ENCODE measurements around the gene NCOA5.

Gene NCOA5

GRCh38 chr20:46043556-46043955 lies 46.2 kb downstream of the NCOA5 start:
- H3K9me3 ChIP-seq (ENCODE audit: control insufficient read depth, insufficient read depth, low read depth, low read length): no peaks in the 10 kb centered on the region
- TF ChIP-seq HOXD13 (CRISPR knock-in tag; IDR thresholded peaks at IDR 0.05; ENCODE audit: borderline replicate concordance) (no peak), ZBTB21 (tag by site-specific recombination; IDR thresholded peaks at IDR 0.05) (no peak), SALL2 (tag by site-specific recombination; IDR thresholded peaks at IDR 0.05; ENCODE audit: borderline replicate concordance) (no peak), ZNF600 (tag by site-specific recombination; IDR thresholded peaks at IDR 0.05) (no peak), SP7 (tag by site-specific recombination; IDR thresholded peaks at IDR 0.05) (no peak)
- no peak overlapping the region for H3K4me3 ChIP-seq (ENCODE audit: low read depth, low read length)
- POLR2A ChIA-PET: no interaction called here
- no peaks in the 10 kb centered on the region for H3K4me1 ChIP-seq (ENCODE audit: control insufficient read depth, insufficient read depth, low read length)
- no peaks in the 10 kb centered on the region for H3K36me3 ChIP-seq (ENCODE audit: control insufficient read depth in 2 of 2, insufficient read depth in 1 of 2, low read length in 2 of 2)
- no peak overlapping the region for H3K27ac ChIP-seq (ENCODE audit: extremely low read depth, low read depth, low read length)
- CTCF ChIA-PET: interaction anchor here (0.5 to 0.7 kb wide), 2 partner anchors 42 to 86 kb away, joined by 3 read pairs; no protein-coding TSS in a partner anchor

DNA sequence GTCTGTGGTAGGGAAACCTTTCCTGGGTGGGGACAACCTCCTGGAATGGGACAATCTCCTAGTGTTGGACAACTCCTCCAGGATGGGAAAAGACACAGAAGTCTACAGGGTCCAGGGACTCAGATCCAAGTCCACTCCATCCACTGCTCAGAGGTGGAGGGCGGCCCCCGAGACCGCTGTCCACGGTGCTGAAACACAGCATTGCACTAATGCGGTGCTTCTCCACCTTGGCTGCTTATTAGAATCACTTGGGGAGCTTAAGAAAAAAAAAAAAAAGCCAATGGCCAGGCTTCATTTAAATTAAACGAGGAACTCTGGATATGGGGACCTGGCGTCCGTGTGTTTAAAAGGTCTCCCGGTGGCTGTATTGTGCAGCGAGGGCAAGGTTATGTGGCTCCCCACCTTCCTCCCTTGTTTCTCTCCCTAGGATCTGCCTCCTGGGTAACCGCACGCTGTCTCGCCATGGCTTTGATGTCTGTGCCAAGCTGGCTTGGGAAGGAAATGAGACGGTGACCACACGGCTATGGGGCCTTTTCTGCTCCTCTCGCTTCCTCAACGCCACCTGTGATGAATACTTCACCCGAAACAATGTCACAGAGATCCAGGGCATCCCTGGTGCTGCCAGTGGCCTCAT lies 48.7 kb downstream of the NCOA5 start:
- ChIA-PET CTCF (interaction anchor here (2.5 kb wide), 1 partner anchor 27 kb away, joined by 9 read pairs; no protein-coding TSS in a partner anchor), POLR2A (no interaction called here)
- H3K27ac ChIP-seq (ENCODE audit: extremely low read depth, low read depth, low read length): no peak overlapping the region
- no peaks in the 10 kb centered on the region for H3K9me3 ChIP-seq (ENCODE audit: control insufficient read depth, insufficient read depth, low read depth, low read length)
- no peaks in the 10 kb centered on the region for H3K36me3 ChIP-seq (ENCODE audit: control insufficient read depth in 2 of 2, insufficient read depth in 1 of 2, low read length in 2 of 2)
- no peaks in the 10 kb centered on the region for H3K4me1 ChIP-seq (ENCODE audit: control insufficient read depth, insufficient read depth, low read length)
- H3K4me3 ChIP-seq (ENCODE audit: low read depth, low read length): no peak overlapping the region
- peak; percentile 46; the same call in 1 of the 2 replicates for TF ChIP-seq ZNF561 (tag by site-specific recombination; IDR thresholded peaks at IDR 0.05; ENCODE audit: borderline replicate concordance)
- TF ChIP-seq, protein P1, sequence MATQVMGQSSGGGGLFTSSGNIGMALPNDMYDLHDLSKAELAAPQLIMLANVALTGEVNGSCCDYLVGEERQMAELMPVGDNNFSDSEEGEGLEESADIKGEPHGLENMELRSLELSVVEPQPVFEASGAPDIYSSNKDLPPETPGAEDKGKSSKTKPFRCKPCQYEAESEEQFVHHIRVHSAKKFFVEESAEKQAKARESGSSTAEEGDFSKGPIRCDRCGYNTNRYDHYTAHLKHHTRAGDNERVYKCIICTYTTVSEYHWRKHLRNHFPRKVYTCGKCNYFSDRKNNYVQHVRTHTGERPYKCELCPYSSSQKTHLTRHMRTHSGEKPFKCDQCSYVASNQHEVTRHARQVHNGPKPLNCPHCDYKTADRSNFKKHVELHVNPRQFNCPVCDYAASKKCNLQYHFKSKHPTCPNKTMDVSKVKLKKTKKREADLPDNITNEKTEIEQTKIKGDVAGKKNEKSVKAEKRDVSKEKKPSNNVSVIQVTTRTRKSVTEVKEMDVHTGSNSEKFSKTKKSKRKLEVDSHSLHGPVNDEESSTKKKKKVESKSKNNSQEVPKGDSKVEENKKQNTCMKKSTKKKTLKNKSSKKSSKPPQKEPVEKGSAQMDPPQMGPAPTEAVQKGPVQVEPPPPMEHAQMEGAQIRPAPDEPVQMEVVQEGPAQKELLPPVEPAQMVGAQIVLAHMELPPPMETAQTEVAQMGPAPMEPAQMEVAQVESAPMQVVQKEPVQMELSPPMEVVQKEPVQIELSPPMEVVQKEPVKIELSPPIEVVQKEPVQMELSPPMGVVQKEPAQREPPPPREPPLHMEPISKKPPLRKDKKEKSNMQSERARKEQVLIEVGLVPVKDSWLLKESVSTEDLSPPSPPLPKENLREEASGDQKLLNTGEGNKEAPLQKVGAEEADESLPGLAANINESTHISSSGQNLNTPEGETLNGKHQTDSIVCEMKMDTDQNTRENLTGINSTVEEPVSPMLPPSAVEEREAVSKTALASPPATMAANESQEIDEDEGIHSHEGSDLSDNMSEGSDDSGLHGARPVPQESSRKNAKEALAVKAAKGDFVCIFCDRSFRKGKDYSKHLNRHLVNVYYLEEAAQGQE (tag by site-specific recombination; IDR thresholded peaks at IDR 0.05): peak; percentile 98
- TF ChIP-seq ZNF10 (tag by site-specific recombination; IDR thresholded peaks at IDR 0.05): peak; percentile 83
- no peak for TF ChIP-seq ZNF791 (tag by site-specific recombination; IDR thresholded peaks at IDR 0.05)

DNA sequence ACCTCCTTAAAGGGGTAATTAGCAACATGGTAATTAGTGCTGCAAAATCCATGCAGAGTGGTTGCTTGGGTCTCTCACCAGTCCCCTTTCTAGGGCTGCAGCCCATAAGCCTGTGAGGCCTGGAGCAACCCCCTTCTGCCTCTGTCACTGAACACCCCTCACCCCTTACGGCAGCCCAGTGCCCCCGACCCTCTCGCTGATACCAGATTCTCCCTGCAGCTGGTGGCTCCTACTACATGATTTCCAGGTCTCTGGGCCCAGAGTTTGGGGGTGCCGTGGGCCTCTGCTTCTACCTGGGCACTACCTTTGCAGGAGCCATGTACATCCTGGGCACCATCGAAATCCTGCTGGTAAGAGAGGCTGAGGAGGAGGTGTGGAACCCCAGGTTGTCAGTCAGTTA lies 52.7 kb downstream of the NCOA5 start:
- no peak overlapping the region for H3K27ac ChIP-seq (ENCODE audit: extremely low read depth, low read depth, low read length)
- POLR2A ChIA-PET: no interaction called here
- CTCF ChIA-PET: interaction anchor here (1.0 kb wide), 1 partner anchor 21 kb away, joined by 4 read pairs; no protein-coding TSS in a partner anchor
- H3K9me3 ChIP-seq (ENCODE audit: control insufficient read depth, insufficient read depth, low read depth, low read length): no peaks in the 10 kb centered on the region
- H3K4me3 ChIP-seq (ENCODE audit: low read depth, low read length): no peak overlapping the region
- no peaks in the 10 kb centered on the region for H3K36me3 ChIP-seq (ENCODE audit: control insufficient read depth in 2 of 2, insufficient read depth in 1 of 2, low read length in 2 of 2)
- no peaks in the 10 kb centered on the region for H3K4me1 ChIP-seq (ENCODE audit: control insufficient read depth, insufficient read depth, low read length)
- TF ChIP-seq, protein P1 (tag by site-specific recombination; IDR thresholded peaks at IDR 0.05): no peak
- no peak for TF ChIP-seq ZXDB (tag by site-specific recombination; IDR thresholded peaks at IDR 0.05)
- no peak for TF ChIP-seq KLF9 (tag by site-specific recombination; IDR thresholded peaks at IDR 0.05; ENCODE audit: low read depth)
- no peak for TF ChIP-seq MYNN (tag by site-specific recombination; IDR thresholded peaks at IDR 0.05; ENCODE audit: borderline replicate concordance)
- no peak for TF ChIP-seq ZNF518A (tag by site-specific recombination; conservative IDR thresholded peaks at IDR 0.05; ENCODE audit: low read depth)
- TF ChIP-seq GLI4 (tag by site-specific recombination; IDR thresholded peaks at IDR 0.05): no peak
- no peak for TF ChIP-seq ZNF121 (tag by site-specific recombination; IDR thresholded peaks at IDR 0.05)
- TF ChIP-seq ZNF629 (tag by site-specific recombination; IDR thresholded peaks at IDR 0.05): no peak
- TF ChIP-seq HOXD13 (CRISPR knock-in tag; IDR thresholded peaks at IDR 0.05; ENCODE audit: borderline replicate concordance): no peak
- no peak for TF ChIP-seq ZNF274 (IDR thresholded peaks at IDR 0.05; ENCODE audit: low read length)
- TF ChIP-seq ZNF274 (tag by site-specific recombination; IDR thresholded peaks at IDR 0.05; ENCODE audit: borderline replicate concordance): no peak
- TF ChIP-seq ZBTB21 (tag by site-specific recombination; IDR thresholded peaks at IDR 0.05): no peak
- TF ChIP-seq ZNF521 (tag by site-specific recombination; IDR thresholded peaks at IDR 0.05): no peak

All from HEK293 (cell line).